ENCODE data around the gene PIP5K1B.

The PIP5K1B gene

GRCh38 chr9:68999393-69000105, 294.5 kb downstream of the PIP5K1B start:
- DNase-seq, result peak; percentile 41

- DNase-seq, result no peak
Observed at GRCh38 chr9:69001921-69002320, 296.9 kb downstream of the PIP5K1B start.

- no peak for DNase-seq
Observed at GRCh38 chr9:69003051-69003450, 298.0 kb downstream of the PIP5K1B start.

DNA sequence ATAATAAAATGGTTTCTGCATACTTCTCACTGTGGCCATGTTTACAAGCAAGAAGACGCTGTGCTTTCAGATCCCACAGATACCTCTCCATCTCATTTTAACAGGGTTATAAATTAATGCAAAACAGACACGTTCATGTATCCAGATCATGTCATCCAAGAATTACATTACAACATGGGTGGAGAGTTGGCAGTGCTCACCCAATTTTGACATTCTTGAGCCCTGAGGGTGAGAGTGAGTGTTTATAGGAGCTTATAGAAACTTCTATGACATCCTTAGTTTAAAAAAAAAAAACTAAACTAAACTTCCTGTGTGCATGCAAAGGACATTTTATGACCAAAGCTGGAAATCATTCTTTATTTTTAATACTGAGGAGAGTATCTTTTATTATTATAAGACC, 299.8 kb downstream of the PIP5K1B start:
- DNase-seq, result no peak

- no peak for DNase-seq
Observed at GRCh38 chr9:69009708-69010107, 304.7 kb downstream of the PIP5K1B start.

- no peak for DNase-seq
Observed at GRCh38 chr9:69012696-69013381, 307.8 kb downstream of the PIP5K1B start.

- DNase-seq, result no peak
Observed at GRCh38 chr9:69013382-69013727, 308.3 kb downstream of the PIP5K1B start.

DNA sequence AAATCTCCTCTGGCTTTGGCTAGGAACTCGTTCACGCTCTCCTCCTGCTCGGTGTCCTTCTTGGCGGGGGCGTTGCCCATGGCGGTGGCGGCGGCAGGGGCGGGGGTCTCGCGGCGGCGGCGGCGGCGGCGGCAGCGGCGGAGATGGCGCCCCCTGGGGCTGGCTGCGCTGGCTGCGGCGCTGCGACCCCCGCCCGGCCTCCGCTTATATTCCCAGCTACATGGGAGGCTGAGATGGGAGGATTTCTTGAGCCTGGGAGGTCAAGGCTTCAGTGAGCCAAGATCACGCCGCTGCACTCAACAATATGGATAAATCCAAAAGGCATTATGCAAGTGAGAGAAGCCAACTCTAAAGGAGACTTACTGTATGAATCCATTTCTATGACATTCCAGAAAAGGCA, 309.0 kb downstream of the PIP5K1B start, which contains the start of gene PRKACG:
TSS of gene PRKACG (minus strand) at position 101 of the 400 bp plus-strand sequence. CDS start at position 80, 21 bp downstream.
- no peak for DNase-seq

GRCh38 chr9:69016191-69017096, 311.4 kb downstream of the PIP5K1B start:
- no peak for DNase-seq

- no peak for DNase-seq
Observed at GRCh38 chr9:69018737-69019136, 313.7 kb downstream of the PIP5K1B start.

DNA sequence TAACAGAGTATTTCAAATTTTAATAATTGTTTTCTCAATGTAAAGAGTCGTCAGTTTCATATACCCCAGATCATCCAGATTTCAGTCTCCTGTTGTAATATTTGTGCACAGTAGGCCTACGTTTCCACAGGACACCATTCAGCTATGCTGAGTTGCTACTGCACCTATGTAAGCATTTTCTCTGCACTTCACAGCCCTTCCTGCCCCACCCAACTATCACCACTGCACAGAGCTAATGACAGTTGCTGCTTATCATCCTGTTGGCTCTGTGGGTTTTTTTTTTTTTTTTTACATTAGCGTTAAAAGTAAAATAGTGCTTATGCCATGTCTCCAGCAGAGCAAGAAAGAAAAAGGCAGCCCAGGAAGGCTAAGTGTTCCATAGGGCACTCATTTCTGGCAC, 314.8 kb downstream of the PIP5K1B start:
- DNase-seq, result no peak

DNA sequence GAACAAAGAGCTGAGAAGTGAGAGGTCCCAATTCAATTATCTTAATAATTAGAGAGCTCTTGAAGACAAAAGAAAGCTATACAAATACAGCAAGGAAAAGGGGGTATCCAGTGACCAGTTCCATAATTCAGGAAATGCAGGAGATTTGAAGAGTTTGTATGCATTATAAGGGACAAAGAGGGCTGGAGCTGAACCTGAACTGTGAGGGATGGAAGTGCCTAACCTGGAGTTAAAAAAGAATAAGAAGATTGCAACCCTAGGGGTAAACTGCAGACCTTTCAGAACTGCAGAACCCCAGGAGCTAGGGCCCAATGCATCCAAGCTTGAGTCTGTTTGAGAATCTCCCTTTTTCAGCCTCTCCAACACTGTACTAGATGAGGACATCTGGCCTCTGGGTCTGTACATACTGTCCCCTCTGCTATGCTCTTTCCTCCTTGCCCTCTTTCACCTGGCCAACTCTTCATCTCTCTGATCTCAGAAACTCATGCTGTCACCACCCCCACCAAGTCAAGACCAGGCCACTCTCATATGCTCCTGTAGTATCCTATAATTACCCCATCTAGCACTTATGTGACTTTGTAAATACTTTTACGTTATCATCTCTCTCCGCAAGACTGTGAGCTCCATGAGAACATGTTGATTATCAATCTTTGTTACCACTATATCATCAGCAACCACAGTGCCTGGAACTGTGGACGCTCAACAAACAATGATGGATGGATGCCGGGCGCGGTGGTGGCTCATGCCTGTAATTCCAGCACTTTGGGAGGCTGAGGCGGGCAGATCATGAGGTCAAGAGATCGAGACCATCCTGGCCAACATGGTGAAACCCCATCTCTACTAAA, 315.5 kb downstream of the PIP5K1B start:
- DNase-seq, result no peak

GRCh38 chr9:69023650-69024049, 318.6 kb downstream of the PIP5K1B start:
- no peak for DNase-seq

GRCh38 chr9:69027355-69028097, 322.5 kb downstream of the PIP5K1B start:
- DNase-seq, result peak; percentile 45

DNA sequence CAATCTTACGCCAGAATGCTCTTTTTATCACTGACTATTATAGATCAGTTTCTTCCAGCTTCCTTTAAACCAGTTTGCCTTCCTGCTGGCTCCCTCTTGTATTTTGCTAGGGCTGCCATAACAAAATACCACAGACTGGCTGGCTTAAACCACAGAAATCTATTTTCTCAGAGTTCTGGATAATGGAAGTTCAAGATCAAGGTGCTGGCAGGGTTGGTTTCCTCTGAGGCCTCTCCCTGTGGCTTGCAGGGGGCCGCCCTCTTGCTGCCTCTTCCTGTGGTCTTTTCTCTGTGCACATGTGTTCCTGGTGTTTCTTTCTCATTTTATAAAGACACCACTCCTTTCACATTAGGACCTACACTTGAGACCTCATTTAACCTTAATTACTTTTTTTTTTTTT, 323.7 kb downstream of the PIP5K1B start:
- peak; percentile 74 for DNase-seq

DNA sequence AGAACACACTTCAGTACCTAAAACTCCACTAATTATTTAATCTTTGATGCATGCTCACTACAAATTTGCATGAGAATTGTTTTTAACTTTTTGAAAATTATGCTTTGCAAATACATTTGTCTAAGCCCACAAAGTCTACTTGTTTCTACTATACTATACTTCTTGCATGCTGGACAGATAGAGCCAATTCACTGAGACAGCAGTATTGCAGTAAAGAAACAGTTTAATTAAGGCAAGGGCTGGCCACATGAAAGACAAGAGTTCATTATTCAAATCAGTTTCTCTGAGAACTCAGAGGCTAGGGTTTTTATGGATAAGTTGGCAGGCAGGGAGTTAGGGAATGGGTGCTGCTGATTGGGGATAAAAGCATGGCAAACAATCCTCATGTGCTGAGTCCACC, 324.5 kb downstream of the PIP5K1B start:
- DNase-seq, result no peak

- DNase-seq, result no peak
Observed at GRCh38 chr9:69030851-69031645, 326.0 kb downstream of the PIP5K1B start.

DNA sequence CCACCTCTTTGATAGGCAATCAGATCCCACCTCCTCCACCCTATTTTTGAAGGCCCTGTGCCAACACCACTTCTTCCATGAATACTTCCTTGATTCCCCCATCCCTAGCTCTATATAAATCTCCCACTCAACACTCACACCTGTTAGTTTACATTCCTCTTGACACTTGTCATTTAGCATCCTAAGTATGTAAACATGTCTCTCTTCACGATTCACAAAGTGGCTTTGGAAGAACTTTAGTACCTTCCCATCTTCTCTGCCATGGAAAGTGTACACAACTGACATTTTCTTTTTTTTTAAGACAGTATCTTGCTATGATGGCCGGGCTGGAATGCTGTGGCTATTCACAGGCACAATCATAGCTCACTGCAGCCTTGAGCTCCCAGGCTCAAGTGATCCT, 329.0 kb downstream of the PIP5K1B start:
- DNase-seq, result no peak

- DNase-seq, result peak; percentile 59
Observed at GRCh38 chr9:69035438-69036308, 330.6 kb downstream of the PIP5K1B start, which contains the start of gene FXN. TSS of gene FXN (plus strand) at chr9:69035752. CDS start at chr9:69035783, 31 bp downstream.

GRCh38 chr9:69036309-69036708, 331.3 kb downstream of the PIP5K1B start:
- no peak for DNase-seq

All from KG1 (cell line).